Neutrophil (primary cell): Measurements from ENCODE around the gene ENDOV.
"Not testable (repeated sequence)": the region's sequence is repeated elsewhere in the genome, so short reads cannot be mapped to it uniquely, and the experiment has no call there.

Source experiments
- H3K27ac ChIP-seq: fragments of 200-600 bp; sonication (generic); 2 replicates; pipeline ENCODE4 v1.5.1; 2016; ENCODE audit warnings: mild to moderate bottlenecking, moderate library complexity
- H3K27me3 ChIP-seq: fragments of 200-600 bp; sonication (generic); 2 replicates; pipeline ENCODE4 v1.6.0; 2016; ENCODE audit warnings: mild to moderate bottlenecking
- H3K36me3 ChIP-seq: fragments of 200-600 bp; sonication (generic); 2 replicates; pipeline ENCODE4 v1.5.1; 2017
- H3K4me1 ChIP-seq, 2 experiments: fragments of 200-600 bp in 1 of 2; sonication (generic) in 1 of 2; 1 replicate in 1 of 2; 2 replicates in 1 of 2; pipeline versions ENCODE4 v1.5.1 to v1.6.1; 2013 to 2016; ENCODE audit warnings: low read depth in 1 of 2, low read length in 1 of 2, mild to moderate bottlenecking in 1 of 2, moderate library complexity in 1 of 2; ENCODE audit not compliant: control insufficient read depth in 1 of 2, insufficient read depth in 1 of 2
- H3K4me3 ChIP-seq, 2 experiments: fragments of 200-600 bp in 1 of 2; sonication (generic) in 1 of 2; 1 replicate in 1 of 2; 2 replicates in 1 of 2; pipeline ENCODE4 v1.5.1; 2013 to 2016; ENCODE audit warnings: low read depth in 1 of 2, low read length in 1 of 2, mild to moderate bottlenecking in 1 of 2, moderate library complexity in 1 of 2
- H3K9me3 ChIP-seq: fragments of 200-600 bp; sonication (generic); 2 replicates; pipeline ENCODE4 v1.5.1; 2016
- TF ChIP-seq, protein P1 (sequence below): fragments of 200-600 bp; sonication (generic); IDR thresholded peaks from 2 replicates; pipeline ENCODE4 v1.5.1; 2016; ENCODE audit warnings: antibody characterized with exemption

The ENDOV gene

DNA sequence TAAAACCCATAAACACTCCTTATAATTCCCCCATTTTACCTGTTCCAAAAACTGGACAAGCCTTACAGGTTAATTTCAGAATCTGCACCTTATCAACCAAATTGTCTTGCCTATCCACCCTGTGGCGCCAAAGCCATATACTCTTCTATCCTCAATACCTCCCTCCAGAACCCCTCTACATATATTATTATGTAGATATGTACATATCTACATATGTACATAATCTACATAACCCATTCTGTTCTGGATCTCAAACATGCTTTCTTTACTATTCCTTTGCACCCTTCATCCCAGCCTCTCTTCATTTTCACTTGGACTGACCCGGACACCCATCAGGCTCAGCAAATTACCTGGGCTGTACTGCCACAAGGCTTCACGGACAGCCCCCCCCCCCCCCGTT is 12.0 kb upstream of the ENDOV start:
- no peak overlapping the region for H3K4me3 ChIP-seq
- no peaks in the 10 kb centered on the region for H3K9me3 ChIP-seq
- H3K36me3 ChIP-seq = no peaks in the 10 kb centered on the region
- no peak overlapping the region for H3K27ac ChIP-seq
- peaks cover 63% of the 10 kb centered on the region for H3K27me3 ChIP-seq
- TF ChIP-seq, protein P1, sequence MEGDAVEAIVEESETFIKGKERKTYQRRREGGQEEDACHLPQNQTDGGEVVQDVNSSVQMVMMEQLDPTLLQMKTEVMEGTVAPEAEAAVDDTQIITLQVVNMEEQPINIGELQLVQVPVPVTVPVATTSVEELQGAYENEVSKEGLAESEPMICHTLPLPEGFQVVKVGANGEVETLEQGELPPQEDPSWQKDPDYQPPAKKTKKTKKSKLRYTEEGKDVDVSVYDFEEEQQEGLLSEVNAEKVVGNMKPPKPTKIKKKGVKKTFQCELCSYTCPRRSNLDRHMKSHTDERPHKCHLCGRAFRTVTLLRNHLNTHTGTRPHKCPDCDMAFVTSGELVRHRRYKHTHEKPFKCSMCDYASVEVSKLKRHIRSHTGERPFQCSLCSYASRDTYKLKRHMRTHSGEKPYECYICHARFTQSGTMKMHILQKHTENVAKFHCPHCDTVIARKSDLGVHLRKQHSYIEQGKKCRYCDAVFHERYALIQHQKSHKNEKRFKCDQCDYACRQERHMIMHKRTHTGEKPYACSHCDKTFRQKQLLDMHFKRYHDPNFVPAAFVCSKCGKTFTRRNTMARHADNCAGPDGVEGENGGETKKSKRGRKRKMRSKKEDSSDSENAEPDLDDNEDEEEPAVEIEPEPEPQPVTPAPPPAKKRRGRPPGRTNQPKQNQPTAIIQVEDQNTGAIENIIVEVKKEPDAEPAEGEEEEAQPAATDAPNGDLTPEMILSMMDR = no peak
- no peaks in the 10 kb centered on the region for H3K4me1 ChIP-seq

DNA sequence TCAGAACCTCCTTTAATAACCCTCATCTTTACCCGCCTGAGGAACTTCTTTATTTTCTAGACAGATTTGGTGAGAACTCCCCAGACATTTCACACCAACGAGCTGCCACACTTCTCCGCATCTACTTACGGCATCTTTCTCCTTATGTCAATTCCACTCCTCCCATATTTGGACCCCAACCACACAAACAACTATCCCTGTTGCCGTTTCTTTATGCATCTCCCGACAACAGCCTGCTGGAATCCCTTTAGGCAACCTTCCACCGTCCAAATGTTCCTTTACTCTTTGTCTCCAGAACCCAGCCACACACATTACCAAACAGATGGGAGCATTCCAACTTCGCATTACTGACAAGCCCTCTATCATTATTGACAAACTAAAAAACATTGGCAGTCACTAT is 8.8 kb upstream of the ENDOV start:
- TF ChIP-seq, protein P1 = no peak
- Histone ChIP-seq H3K9me3 (no peaks in the 10 kb centered on the region), H3K27ac (no peak overlapping the region), H3K4me3 (no peak overlapping the region), H3K27me3 (peaks cover 87% of the 10 kb centered on the region), H3K36me3 (no peaks in the 10 kb centered on the region), H3K4me1 (no peaks in the 10 kb centered on the region)

DNA sequence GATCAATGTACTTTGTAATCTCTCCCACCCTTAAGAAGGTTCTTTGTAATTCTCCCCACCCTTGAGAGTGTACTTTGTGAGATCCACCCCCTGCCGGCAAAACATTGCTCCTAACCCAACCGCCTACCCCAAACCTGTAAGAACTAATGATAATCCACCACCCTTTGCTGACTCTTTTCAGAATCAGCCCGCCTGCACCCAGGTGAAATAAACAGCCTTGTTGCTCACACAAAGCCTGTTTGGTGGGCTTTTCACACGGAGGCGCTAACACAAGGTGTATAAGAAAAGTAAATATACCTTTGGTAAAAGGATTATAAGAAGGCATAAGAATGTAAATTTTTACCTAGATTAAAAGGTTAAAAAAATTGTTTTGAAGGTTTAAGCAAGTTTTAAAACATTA is 7.0 kb upstream of the ENDOV start:
- H3K4me3 ChIP-seq, H3K27ac ChIP-seq, H3K4me1 ChIP-seq, H3K36me3 ChIP-seq, H3K9me3 ChIP-seq: not testable (repeated sequence)
- peaks cover 97% of the 10 kb centered on the region for H3K27me3 ChIP-seq

DNA sequence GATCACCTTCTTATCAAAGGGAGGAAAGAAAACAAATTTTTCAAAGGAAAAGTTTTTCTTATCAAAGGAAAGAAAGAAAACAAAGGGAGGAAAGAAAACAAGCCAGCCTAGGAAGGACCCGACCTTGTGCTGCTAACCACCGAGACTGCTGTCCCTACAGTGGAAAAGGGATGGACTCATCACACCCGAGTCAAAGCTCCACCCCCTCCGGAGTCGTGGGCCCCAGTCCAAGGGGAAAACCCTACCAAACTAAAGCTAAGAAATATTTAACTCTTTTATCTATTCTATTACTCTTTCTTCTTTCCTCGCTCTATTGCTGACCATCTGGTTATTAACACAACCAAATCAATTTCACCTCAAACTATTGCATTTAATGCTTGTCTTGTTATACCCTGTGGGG is 6.1 kb upstream of the ENDOV start:
- peaks cover 99% of the 10 kb centered on the region for H3K27me3 ChIP-seq
- H3K9me3 ChIP-seq = no peaks in the 10 kb centered on the region
- no peaks in the 10 kb centered on the region for H3K4me1 ChIP-seq
- H3K27ac ChIP-seq = no peak overlapping the region
- no peak overlapping the region for H3K4me3 ChIP-seq
- TF ChIP-seq, protein P1 = no peak
- no peaks in the 10 kb centered on the region for H3K36me3 ChIP-seq

DNA sequence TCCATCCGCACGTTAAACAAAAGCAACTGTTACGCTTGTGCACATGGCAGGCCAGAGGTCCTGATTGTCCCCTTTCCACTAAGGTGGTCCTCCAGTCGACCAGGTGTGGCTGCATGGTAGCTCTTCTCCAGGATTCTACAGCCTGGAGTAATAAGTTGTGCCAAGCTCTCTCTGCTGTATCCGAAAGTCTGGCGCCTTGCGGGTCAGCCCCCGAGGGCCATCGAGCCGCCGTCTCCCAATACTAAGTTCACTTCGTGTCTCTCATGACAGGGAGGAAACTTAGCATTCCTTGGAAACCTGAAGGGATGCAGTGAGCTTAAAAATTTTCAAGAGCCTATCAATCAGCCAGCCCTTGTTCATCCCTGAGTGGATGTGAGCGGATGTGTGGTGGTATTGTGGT is 5.3 kb upstream of the ENDOV start:
- Histone ChIP-seq H3K27me3 (peaks cover 99% of the 10 kb centered on the region), H3K27ac (no peak overlapping the region), H3K4me1 (peaks cover 3 to 5% of the 10 kb centered on the region in 2 experiments), H3K36me3 (no peaks in the 10 kb centered on the region), H3K9me3 (no peaks in the 10 kb centered on the region), H3K4me3 (no peak overlapping the region)
- TF ChIP-seq, protein P1 = no peak

DNA sequence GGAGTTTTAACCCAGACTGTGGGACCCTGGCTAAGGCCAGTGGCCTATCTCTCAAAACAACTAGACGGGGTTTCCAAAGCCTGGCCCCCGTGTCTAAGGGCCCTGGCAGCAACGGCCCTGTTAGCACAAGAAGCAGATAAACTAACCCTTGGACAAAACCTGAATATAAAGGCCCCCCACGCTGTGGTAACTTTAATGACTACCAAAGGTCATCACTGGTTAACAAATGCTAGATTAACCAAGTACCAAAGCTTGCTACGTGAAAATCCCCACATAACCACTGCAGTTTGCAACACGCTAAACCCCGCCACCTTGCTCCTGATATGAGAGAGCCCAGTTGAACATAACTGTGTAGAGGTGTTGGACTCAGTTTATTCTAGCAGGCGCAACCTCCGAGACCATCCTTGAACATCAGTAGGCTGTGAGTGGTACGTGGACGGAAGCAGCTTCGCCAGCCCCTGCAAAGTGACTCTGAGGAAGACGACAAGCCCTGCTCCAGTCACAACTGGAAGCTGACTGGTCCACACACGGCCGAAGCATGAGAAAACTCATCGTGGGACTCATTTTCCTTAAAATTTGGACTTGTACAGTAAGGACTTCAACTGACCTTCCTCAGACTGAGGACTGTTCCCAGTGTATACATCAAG is 4.4 kb upstream of the ENDOV start:
- H3K27me3 ChIP-seq = peaks cover 93% of the 10 kb centered on the region
- not testable (repeated sequence) for H3K4me1 ChIP-seq, H3K27ac ChIP-seq, H3K36me3 ChIP-seq, H3K9me3 ChIP-seq, H3K4me3 ChIP-seq
